ENCODE results near the gene SMAD3. TPM values are rescaled to one million over a fixed set of nuclear protein-coding genes. Genes with fewer than 3 reads are reported as not detected.

Gene SMAD3
- total and polyA plus RNA-seq, 5 donors = 9.9 to 40.5 (median 29.2) TPM

DNA sequence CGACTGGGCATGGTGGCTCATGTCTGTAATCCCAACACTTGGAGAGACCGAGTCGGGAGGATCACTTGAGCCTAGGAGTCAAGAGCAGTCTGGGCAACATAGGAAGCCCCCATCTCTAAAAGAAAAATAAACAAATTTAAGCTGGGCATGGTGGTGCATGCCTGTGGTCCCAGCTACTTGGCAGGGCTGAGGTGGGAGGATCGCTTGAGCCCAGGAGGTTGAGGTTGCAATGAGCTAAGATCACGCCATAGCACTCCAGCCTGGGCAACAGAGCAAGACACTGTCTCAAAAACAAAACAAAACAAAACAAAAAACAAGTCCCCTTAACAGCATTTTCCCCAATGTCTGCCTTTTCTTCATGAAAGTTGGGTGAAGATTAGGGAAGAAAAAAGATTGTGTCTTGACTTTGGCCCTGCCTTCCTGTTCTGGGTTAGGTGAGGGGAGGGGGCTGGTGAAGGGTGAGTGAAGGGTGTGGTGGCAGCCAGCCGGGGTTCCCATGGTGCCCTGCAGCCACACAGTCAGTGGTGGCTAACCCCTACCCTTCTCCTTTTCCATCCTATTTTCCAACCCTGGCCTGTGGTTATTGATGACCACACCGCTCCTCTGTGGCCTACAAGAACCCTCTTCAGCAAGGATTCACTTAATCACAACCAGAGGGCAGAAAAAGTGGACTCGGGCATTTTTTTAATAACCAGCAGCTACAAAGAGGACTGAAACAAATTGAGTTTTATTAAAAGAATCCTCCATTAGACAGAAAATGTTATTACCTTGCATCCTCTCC lies 28.4 kb upstream of the SMAD3 start:
- intact Hi-C loops (cut with DNase I) = no loop called here
- 92% methylated on average over 8 of the region's 8 CpGs for WGBS
- H3K4me1 ChIP-seq (ENCODE audit: control insufficient read depth, insufficient read depth, low read length) = peaks cover 6% of the 10 kb centered on the region
- H3K27me3 ChIP-seq (ENCODE audit: control insufficient read depth, insufficient read depth) = no peaks in the 10 kb centered on the region
- no peak overlapping the region for H3K4me3 ChIP-seq (ENCODE audit: low read length)
- H3K27ac ChIP-seq (ENCODE audit: low read length) = no peak overlapping the region
- ATAC-seq (no peak), DNase-seq (no peak)
- H3K9me3 ChIP-seq (ENCODE audit: control insufficient read depth, low read length) = no peaks in the 10 kb centered on the region

DNA sequence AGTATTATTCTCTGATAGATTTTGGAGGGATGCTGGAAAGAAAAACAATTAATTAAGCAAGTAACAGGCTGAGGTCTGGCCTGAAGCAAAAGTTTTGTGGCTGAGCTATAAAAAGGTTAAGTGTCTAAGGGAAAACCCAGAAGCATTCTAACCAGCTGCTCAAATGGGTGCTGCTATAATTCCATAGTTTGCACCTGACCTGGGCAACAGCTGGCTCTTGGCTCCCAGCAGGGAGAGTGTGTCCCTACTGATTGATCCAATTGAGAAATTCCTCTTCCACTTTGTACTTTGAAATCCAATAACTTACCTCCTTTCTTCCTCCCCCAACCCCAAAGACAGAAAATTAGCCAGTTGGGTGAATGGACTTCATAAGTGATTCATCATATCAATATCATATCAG lies 27.7 kb upstream of the SMAD3 start:
- no peak for ATAC-seq

DNA sequence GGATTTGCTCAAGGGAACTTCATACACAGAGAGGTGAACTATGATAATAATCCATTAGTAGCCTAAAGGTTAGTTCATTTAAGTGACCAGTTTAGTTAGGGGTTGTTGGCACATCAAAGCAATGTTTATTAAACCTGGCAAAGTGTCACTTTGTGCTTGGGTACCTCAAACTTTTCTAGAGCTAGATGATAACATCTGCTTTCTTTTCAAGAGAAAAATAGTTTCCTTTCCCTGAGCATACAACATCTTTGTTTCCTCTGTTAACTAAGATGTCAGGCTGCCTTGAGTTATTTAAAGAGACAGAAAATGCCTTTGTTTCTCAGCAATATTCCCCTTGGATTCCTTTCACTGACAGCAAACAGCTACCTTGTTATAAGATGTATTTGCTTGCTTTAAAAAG lies 26.7 kb upstream of the SMAD3 start:
- Histone ChIP-seq H3K27ac (ENCODE audit: low read length) (no peak overlapping the region), H3K9me3 (ENCODE audit: control insufficient read depth, low read length) (no peaks in the 10 kb centered on the region), H3K27me3 (ENCODE audit: control insufficient read depth, insufficient read depth) (no peaks in the 10 kb centered on the region), H3K4me3 (ENCODE audit: low read length) (no peak overlapping the region), H3K4me1 (ENCODE audit: control insufficient read depth, insufficient read depth, low read length) (no peaks in the 10 kb centered on the region)
- DNase-seq = no peak
- intact Hi-C loops (cut with DNase I) = no loop called here
- no peak for ATAC-seq

More for the DNA sequence above, 27.7 kb upstream of the SMAD3 start:
- Histone ChIP-seq H3K27ac (ENCODE audit: low read length) (no peak overlapping the region), H3K4me3 (ENCODE audit: low read length) (no peak overlapping the region), H3K9me3 (ENCODE audit: control insufficient read depth, low read length) (no peaks in the 10 kb centered on the region), H3K4me1 (ENCODE audit: control insufficient read depth, insufficient read depth, low read length) (peaks cover 6% of the 10 kb centered on the region), H3K27me3 (ENCODE audit: control insufficient read depth, insufficient read depth) (no peaks in the 10 kb centered on the region)
- DNase-seq = no peak
- intact Hi-C loops (cut with DNase I) = no loop called here

DNA sequence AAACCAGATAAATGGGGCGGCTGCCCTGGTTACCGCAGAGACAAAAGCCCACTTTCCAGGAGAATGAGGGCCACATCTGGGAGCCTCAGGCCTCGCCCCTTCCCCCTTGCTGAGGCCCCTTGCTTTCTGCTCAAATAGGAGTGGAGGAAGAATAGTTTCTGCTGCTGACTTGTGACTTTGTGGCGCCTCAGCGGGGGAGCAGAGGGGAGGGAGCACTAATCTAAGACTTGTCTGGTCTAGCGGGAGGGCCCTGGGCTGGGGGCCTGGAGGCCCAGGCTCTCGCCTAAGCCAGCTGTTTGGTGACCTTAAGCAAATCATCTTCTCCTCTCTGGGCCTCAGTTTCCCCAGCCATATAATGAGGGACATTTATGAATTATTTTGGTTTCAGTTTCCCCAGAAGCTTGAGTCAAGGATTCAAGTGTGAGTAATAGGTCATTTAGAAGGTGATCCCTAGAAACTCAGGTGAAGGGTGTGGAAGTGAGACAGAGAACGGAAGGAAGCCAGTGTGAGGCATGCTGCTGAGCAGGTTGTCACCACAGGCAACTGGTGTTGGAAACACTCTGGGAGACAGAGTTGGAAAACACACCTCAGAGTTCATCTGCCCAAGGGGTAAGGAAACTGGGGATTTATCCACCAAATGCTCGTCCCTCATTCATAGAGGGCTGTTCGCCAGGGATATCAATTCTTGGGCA lies 25.9 kb upstream of the SMAD3 start:
- DNase-seq (no peak), ATAC-seq (no peak)
- no peak overlapping the region for H3K4me3 ChIP-seq (ENCODE audit: low read length)
- H3K27ac ChIP-seq (ENCODE audit: low read length) = no peak overlapping the region
- intact Hi-C loops (cut with DNase I) = no loop called here
- no peaks in the 10 kb centered on the region for H3K4me1 ChIP-seq (ENCODE audit: control insufficient read depth, insufficient read depth, low read length)
- no peaks in the 10 kb centered on the region for H3K27me3 ChIP-seq (ENCODE audit: control insufficient read depth, insufficient read depth)
- 80% methylated on average over 10 of the region's 10 CpGs for WGBS
- H3K9me3 ChIP-seq (ENCODE audit: control insufficient read depth, low read length) = no peaks in the 10 kb centered on the region

DNA sequence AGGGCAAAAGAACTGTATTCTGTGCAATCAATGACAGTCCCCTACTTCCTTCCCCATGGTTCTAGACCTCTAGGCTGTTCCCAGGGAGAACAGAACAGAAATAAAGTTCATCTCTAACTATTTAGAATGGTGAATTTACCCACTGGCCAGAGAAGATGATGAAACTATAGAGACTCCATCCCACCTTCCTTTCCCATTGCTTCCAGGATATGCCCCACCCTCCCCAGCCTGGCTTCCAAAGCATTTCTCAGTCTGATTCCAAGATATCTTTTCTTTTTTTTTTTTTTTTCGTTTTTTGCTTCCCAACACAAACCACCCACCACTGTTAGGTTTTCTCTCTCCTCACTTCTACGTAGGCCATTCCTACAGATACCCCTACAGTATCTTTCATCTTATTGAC lies 25.1 kb upstream of the SMAD3 start:
- intact Hi-C loops (cut with DNase I) = no loop called here
- Histone ChIP-seq H3K27ac (ENCODE audit: low read length) (no peak overlapping the region), H3K27me3 (ENCODE audit: control insufficient read depth, insufficient read depth) (no peaks in the 10 kb centered on the region), H3K9me3 (ENCODE audit: control insufficient read depth, low read length) (no peaks in the 10 kb centered on the region), H3K4me3 (ENCODE audit: low read length) (no peak overlapping the region), H3K4me1 (ENCODE audit: control insufficient read depth, insufficient read depth, low read length) (no peaks in the 10 kb centered on the region)
- ATAC-seq (peak in 1 of 2 donors; percentile 50), DNase-seq (no peak)
- 52% methylated on average over 2 of the region's 2 CpGs for WGBS

DNA sequence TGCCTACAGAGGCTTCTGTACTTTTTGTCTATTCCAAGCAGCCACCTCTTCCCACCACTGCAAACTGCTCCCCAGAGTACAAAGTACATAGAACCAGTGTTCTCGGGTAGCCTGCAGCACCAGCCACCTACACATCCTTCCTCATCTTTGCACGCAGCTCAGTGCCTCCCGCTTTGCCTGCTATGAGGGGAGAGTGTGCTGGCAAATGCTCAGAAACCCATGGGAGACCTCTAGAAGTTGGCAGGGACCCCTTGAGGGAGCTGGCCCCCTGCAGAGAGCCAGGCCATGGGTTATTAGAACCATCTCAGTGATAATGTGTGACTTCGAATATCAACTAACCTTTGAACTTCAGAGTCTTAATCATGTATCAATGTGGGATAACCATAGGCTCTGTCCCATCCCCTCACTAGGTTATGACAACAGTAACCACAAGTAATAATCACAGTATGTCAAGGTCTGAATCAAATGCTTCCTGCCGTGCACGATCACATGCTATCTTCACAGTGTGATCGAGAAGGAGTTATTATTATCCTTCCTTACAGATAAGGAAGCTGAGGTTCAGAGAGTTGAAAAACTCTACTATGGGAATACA lies 22.8 kb upstream of the SMAD3 start:
- DNase-seq (no peak), ATAC-seq (peak in 1 of 2 donors; percentile 17)
- no peak overlapping the region for H3K27ac ChIP-seq (ENCODE audit: low read length)
- no peaks in the 10 kb centered on the region for H3K9me3 ChIP-seq (ENCODE audit: control insufficient read depth, low read length)
- no peak overlapping the region for H3K4me3 ChIP-seq (ENCODE audit: low read length)
- H3K4me1 ChIP-seq (ENCODE audit: control insufficient read depth, insufficient read depth, low read length) = no peaks in the 10 kb centered on the region
- no peaks in the 10 kb centered on the region for H3K27me3 ChIP-seq (ENCODE audit: control insufficient read depth, insufficient read depth)
- 47% methylated on average over 7 of the region's 7 CpGs for WGBS
- intact Hi-C loops (cut with DNase I) = no loop called here

DNA sequence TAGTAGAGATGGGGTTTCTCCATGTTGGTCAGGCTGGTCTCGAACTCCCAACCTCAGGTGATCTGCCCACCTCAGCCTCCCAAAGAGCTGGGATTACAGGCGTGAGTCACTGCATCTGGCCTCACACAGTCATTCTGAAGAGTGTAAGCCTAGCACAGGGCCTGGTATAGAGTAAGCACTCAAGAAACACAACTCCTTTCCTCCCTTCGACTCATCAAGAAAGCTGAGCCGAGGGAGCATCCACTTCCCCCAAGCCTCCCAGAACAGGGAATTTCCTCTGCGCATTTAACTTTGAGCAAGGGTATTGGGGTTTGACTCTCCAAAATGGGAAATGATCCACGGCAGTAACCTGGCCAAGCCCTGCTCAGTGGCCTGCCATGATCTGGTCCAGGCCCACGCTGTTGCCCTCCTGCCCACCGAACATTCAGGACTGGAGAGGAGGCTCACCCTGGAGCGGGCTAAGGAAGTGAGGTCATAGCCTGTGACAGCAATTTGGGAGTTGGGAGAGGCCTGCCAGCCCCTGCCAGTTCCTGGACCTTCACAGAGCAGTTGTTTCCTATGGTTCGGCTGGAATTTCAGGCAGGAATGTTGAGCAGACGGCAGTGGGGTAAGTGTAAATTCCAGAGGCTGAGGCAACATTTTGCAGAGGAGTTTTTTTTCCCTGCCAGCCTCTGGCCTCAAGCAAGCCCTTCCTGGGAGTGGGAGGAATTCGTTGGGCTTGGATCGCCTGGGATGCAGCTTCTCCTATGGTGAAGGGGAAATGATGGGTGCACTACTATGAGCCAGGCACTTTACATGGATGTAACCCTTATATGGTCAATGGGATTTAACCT lies 21.2 kb upstream of the SMAD3 start:
- intact Hi-C loops (cut with DNase I) = no loop called here
- no peak overlapping the region for H3K4me3 ChIP-seq (ENCODE audit: low read length)

DNA sequence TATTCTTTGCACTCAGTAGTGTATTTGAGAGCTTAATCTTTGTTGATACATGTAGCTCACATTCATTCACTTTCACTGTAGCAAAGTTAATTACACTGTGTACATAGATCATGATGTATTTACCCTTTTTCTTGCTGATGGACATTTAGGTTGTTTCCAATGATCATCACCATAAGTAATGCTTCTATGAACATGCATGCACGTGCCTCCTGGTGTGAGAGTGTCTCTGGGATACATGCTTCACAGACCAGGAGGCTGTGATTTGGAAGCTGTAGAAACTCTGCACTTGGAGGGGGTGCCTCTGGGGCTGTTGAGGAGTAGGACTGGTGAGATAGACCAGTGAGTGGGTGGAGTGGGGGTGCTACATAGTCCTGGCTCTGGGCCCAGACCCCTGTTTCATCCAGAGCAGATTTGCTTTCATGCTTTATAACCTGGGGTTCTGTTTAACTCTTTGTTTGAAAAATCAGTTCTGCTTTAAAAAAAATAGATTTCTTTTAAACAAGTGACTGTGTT lies 18.2 kb upstream of the SMAD3 start:
- intact Hi-C loops (cut with DNase I) = no loop called here
- Histone ChIP-seq H3K27ac (ENCODE audit: low read length) (no peak overlapping the region), H3K4me1 (ENCODE audit: control insufficient read depth, insufficient read depth, low read length) (peaks cover 15% of the 10 kb centered on the region), H3K4me3 (ENCODE audit: low read length) (no peak overlapping the region), H3K27me3 (ENCODE audit: control insufficient read depth, insufficient read depth) (no peaks in the 10 kb centered on the region), H3K9me3 (ENCODE audit: control insufficient read depth, low read length) (no peaks in the 10 kb centered on the region)
- no peak for DNase-seq
- no peak for ATAC-seq
- WGBS = 69% methylated on average over 1 of the region's 1 CpG

More for the DNA sequence above, 21.2 kb upstream of the SMAD3 start:
- peaks cover 7% of the 10 kb centered on the region for H3K4me1 ChIP-seq (ENCODE audit: control insufficient read depth, insufficient read depth, low read length)
- WGBS = 62% methylated on average over 13 of the region's 13 CpGs
- no peak for DNase-seq
- no peak overlapping the region for H3K27ac ChIP-seq (ENCODE audit: low read length)
- no peaks in the 10 kb centered on the region for H3K9me3 ChIP-seq (ENCODE audit: control insufficient read depth, low read length)
- peak; percentile 25 to 36 for ATAC-seq
- no peaks in the 10 kb centered on the region for H3K27me3 ChIP-seq (ENCODE audit: control insufficient read depth, insufficient read depth)

DNA sequence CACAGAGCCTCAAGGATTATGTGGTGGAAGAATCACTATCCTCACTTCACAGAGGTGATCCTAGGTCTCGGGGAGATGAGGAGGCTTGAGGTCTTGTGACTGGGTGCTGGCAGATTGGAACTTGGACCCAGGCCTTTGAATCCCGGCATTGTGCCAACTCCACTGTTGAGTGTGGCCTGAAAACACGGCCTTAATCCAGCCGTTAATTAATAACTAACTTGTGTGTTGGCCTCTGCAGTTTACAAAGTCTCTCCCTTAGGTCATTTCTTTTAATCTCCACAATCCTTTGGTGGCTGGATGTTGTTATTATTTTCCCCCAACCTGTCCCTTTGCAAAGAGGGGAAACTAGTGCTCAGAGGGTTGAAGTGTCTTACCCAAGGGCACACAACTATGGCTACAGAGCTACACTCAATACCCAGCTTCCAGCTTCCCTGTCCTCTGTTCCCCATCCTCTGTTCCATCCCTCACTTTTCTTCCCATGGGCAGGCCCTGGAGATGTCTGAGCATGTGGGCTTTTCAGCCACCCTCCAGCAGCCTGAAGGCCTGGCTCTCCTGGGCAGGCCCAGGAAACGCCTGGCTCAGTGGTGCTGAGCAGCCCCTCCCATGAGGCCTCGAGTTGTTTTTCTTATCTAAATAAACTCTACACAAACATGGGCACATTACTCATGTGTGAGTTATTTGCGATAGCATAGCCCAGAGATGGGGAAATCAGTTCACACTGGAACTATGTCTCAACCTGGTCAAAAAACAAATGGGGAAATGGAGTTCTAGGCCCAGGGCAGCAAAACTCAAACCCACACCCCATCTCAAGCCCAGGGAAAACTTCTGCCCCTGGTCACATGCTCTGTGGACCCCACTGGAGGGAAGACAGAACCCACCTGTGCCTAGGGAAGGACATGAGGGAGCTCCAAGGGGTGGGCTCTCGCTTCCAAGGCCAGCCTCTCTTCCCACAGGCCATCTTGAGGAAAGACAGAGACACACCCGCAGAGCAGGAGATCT lies 16.8 kb upstream of the SMAD3 start:
- intact Hi-C loops (cut with DNase I) = no loop called here
- ATAC-seq = peak; percentile 77 to 82
- peaks cover 15% of the 10 kb centered on the region for H3K4me1 ChIP-seq (ENCODE audit: control insufficient read depth, insufficient read depth, low read length)
- H3K9me3 ChIP-seq (ENCODE audit: control insufficient read depth, low read length) = no peaks in the 10 kb centered on the region
- H3K27me3 ChIP-seq (ENCODE audit: control insufficient read depth, insufficient read depth) = no peaks in the 10 kb centered on the region
- WGBS = 48% methylated on average over 9 of the region's 9 CpGs
- H3K27ac ChIP-seq (ENCODE audit: low read length) = peak overlapping the region; percentile 84
- no peak overlapping the region for H3K4me3 ChIP-seq (ENCODE audit: low read length)
- DNase-seq = peak; percentile 66 to 82 (median 77)

All from right cardiac atrium (tissue), 5 donors.